ENCODE results near the gene VPS50.
"Not testable (repeated sequence)": the region's sequence is repeated elsewhere in the genome, so short reads cannot be mapped to it uniquely, and the experiment has no call there.

VPS50 gene

GRCh38 chr7:93301736-93302135 lies 69.6 kb downstream of the VPS50 start:
- no peak overlapping the region for H3K27ac ChIP-seq (ENCODE audit: low read depth, low read length)
- no peaks in the 10 kb centered on the region for H3K36me3 ChIP-seq (ENCODE audit: insufficient read depth, low read length)
- H3K9me3 ChIP-seq (ENCODE audit: insufficient read depth, low read depth, low read length), result no peaks in the 10 kb centered on the region
- no peak overlapping the region for H3K9ac ChIP-seq (ENCODE audit: low read depth, low read length)
- H3K4me1 ChIP-seq (ENCODE audit: insufficient read depth, low read length), result peaks cover 13% of the 10 kb centered on the region
- 94% methylated on average over 2 of the region's 2 CpGs for WGBS
- no peaks in the 10 kb centered on the region for H3K27me3 ChIP-seq (ENCODE audit: insufficient read depth, low read length)
- H3K4me3 ChIP-seq (ENCODE audit: low read length), result no peak overlapping the region

- H3K36me3 ChIP-seq (ENCODE audit: insufficient read depth, low read length), result no peaks in the 10 kb centered on the region
- 95% methylated on average over 5 of the region's 5 CpGs for WGBS
- peaks cover under 1% of the 10 kb centered on the region; the same call in 1 of the 2 replicates for H3K4me1 ChIP-seq (ENCODE audit: insufficient read depth, low read length)
- H3K4me3 ChIP-seq (ENCODE audit: low read length), result no peak overlapping the region
- H3K27me3 ChIP-seq (ENCODE audit: insufficient read depth, low read length), result no peaks in the 10 kb centered on the region
- no peaks in the 10 kb centered on the region for H3K9me3 ChIP-seq (ENCODE audit: insufficient read depth, low read depth, low read length)
- no peak overlapping the region for H3K9ac ChIP-seq (ENCODE audit: low read depth, low read length)
- no peak overlapping the region for H3K27ac ChIP-seq (ENCODE audit: low read depth, low read length)
These were observed 75.0 kb downstream of the VPS50 start for GRCh38 chr7:93307131-93307660.

GRCh38 chr7:93307943-93308342 lies 75.8 kb downstream of the VPS50 start:
- Histone ChIP-seq H3K9me3 (ENCODE audit: insufficient read depth, low read depth, low read length) (no peaks in the 10 kb centered on the region), H3K9ac (ENCODE audit: low read depth, low read length) (no peak overlapping the region), H3K4me1 (ENCODE audit: insufficient read depth, low read length) (no peaks in the 10 kb centered on the region), H3K27ac (ENCODE audit: low read depth, low read length) (no peak overlapping the region), H3K27me3 (ENCODE audit: insufficient read depth, low read length) (no peaks in the 10 kb centered on the region), H3K36me3 (ENCODE audit: insufficient read depth, low read length) (no peaks in the 10 kb centered on the region), H3K4me3 (ENCODE audit: low read length) (no peak overlapping the region)
- 100% methylated on average over 1 of the region's 1 CpG for WGBS

GRCh38 chr7:93310346-93310745 lies 78.2 kb downstream of the VPS50 start:
- no peak overlapping the region for H3K27ac ChIP-seq (ENCODE audit: low read depth, low read length)
- 90% methylated on average over 4 of the region's 4 CpGs for WGBS
- no peak overlapping the region for H3K9ac ChIP-seq (ENCODE audit: low read depth, low read length)
- no peak overlapping the region for H3K4me3 ChIP-seq (ENCODE audit: low read length)
- no peaks in the 10 kb centered on the region for H3K9me3 ChIP-seq (ENCODE audit: insufficient read depth, low read depth, low read length)
- H3K36me3 ChIP-seq (ENCODE audit: insufficient read depth, low read length), result no peaks in the 10 kb centered on the region; the same call in 1 of the 2 replicates
- no peaks in the 10 kb centered on the region for H3K27me3 ChIP-seq (ENCODE audit: insufficient read depth, low read length)
- peaks cover 11% of the 10 kb centered on the region for H3K4me1 ChIP-seq (ENCODE audit: insufficient read depth, low read length)

GRCh38 chr7:93314449-93314848 lies 82.3 kb downstream of the VPS50 start:
- no peak overlapping the region for H3K27ac ChIP-seq (ENCODE audit: low read depth, low read length)
- H3K4me1 ChIP-seq (ENCODE audit: insufficient read depth, low read length), result peaks cover 11% of the 10 kb centered on the region
- no peaks in the 10 kb centered on the region for H3K9me3 ChIP-seq (ENCODE audit: insufficient read depth, low read depth, low read length)
- no peak overlapping the region for H3K9ac ChIP-seq (ENCODE audit: low read depth, low read length)
- H3K36me3 ChIP-seq (ENCODE audit: insufficient read depth, low read length), result no peaks in the 10 kb centered on the region; the same call in 1 of the 2 replicates
- no peak overlapping the region for H3K4me3 ChIP-seq (ENCODE audit: low read length)
- H3K27me3 ChIP-seq (ENCODE audit: insufficient read depth, low read length), result no peaks in the 10 kb centered on the region
- WGBS, result 97% methylated on average over 3 of the region's 3 CpGs

- no peaks in the 10 kb centered on the region; the same call in 1 of the 2 replicates for H3K36me3 ChIP-seq (ENCODE audit: insufficient read depth, low read length)
- WGBS, result 94% methylated on average over 2 of the region's 2 CpGs
These were observed 83.7 kb downstream of the VPS50 start for GRCh38 chr7:93315896-93316295.

GRCh38 chr7:93316730-93317129 lies 84.6 kb downstream of the VPS50 start:
- Histone ChIP-seq H3K36me3 (ENCODE audit: insufficient read depth, low read length) (no peaks in the 10 kb centered on the region; the same call in 1 of the 2 replicates), H3K4me3 (ENCODE audit: low read length) (no peak overlapping the region), H3K9me3 (ENCODE audit: insufficient read depth, low read depth, low read length) (no peaks in the 10 kb centered on the region), H3K9ac (ENCODE audit: low read depth, low read length) (no peak overlapping the region), H3K27me3 (ENCODE audit: insufficient read depth, low read length) (no peaks in the 10 kb centered on the region), H3K4me1 (ENCODE audit: insufficient read depth, low read length) (peaks cover 11% of the 10 kb centered on the region), H3K27ac (ENCODE audit: low read depth, low read length) (no peak overlapping the region)

More at GRCh38 chr7:93315896-93316295, 83.7 kb downstream of the VPS50 start:
- Histone ChIP-seq H3K9me3 (ENCODE audit: insufficient read depth, low read depth, low read length) (no peaks in the 10 kb centered on the region), H3K27ac (ENCODE audit: low read depth, low read length) (no peak overlapping the region), H3K4me1 (ENCODE audit: insufficient read depth, low read length) (peaks cover 11% of the 10 kb centered on the region), H3K4me3 (ENCODE audit: low read length) (no peak overlapping the region), H3K27me3 (ENCODE audit: insufficient read depth, low read length) (no peaks in the 10 kb centered on the region), H3K9ac (ENCODE audit: low read depth, low read length) (no peak overlapping the region)

- no peaks in the 10 kb centered on the region for H3K27me3 ChIP-seq (ENCODE audit: insufficient read depth, low read length)
- no peaks in the 10 kb centered on the region for H3K36me3 ChIP-seq (ENCODE audit: insufficient read depth, low read length)
- H3K27ac ChIP-seq (ENCODE audit: low read depth, low read length), result no peak overlapping the region
- 90% methylated on average over 3 of the region's 4 CpGs for WGBS
- no peaks in the 10 kb centered on the region for H3K4me1 ChIP-seq (ENCODE audit: insufficient read depth, low read length)
- no peak overlapping the region for H3K9ac ChIP-seq (ENCODE audit: low read depth, low read length)
- no peaks in the 10 kb centered on the region for H3K9me3 ChIP-seq (ENCODE audit: insufficient read depth, low read depth, low read length)
- no peak overlapping the region for H3K4me3 ChIP-seq (ENCODE audit: low read length)
These were observed 88.7 kb downstream of the VPS50 start for GRCh38 chr7:93320887-93321286.

GRCh38 chr7:93326291-93326690 lies 94.1 kb downstream of the VPS50 start:
- H3K4me3 ChIP-seq (ENCODE audit: low read length); H3K4me1 ChIP-seq (ENCODE audit: insufficient read depth, low read length); H3K36me3 ChIP-seq (ENCODE audit: insufficient read depth, low read length); H3K9ac ChIP-seq (ENCODE audit: low read depth, low read length); H3K9me3 ChIP-seq (ENCODE audit: insufficient read depth, low read depth, low read length); H3K27me3 ChIP-seq (ENCODE audit: insufficient read depth, low read length); H3K27ac ChIP-seq (ENCODE audit: low read depth, low read length): not testable (repeated sequence)
- WGBS, result 100% methylated on average over 1 of the region's 2 CpGs

- no peak overlapping the region for H3K9ac ChIP-seq (ENCODE audit: low read depth, low read length)
- no peaks in the 10 kb centered on the region for H3K36me3 ChIP-seq (ENCODE audit: insufficient read depth, low read length)
- H3K4me1 ChIP-seq (ENCODE audit: insufficient read depth, low read length), result no peaks in the 10 kb centered on the region
- H3K27ac ChIP-seq (ENCODE audit: low read depth, low read length), result no peak overlapping the region
- H3K27me3 ChIP-seq (ENCODE audit: insufficient read depth, low read length), result no peaks in the 10 kb centered on the region
- H3K9me3 ChIP-seq (ENCODE audit: insufficient read depth, low read depth, low read length), result no peaks in the 10 kb centered on the region
- H3K4me3 ChIP-seq (ENCODE audit: low read length), result no peak overlapping the region
- WGBS, result 95% methylated on average over 2 of the region's 3 CpGs
These were observed 95.0 kb downstream of the VPS50 start for GRCh38 chr7:93327006-93327633.

GRCh38 chr7:93331706-93332105 lies 99.5 kb downstream of the VPS50 start:
- Histone ChIP-seq H3K4me3 (ENCODE audit: low read length) (no peak overlapping the region), H3K27ac (ENCODE audit: low read depth, low read length) (no peak overlapping the region), H3K4me1 (ENCODE audit: insufficient read depth, low read length) (no peaks in the 10 kb centered on the region), H3K27me3 (ENCODE audit: insufficient read depth, low read length) (no peaks in the 10 kb centered on the region), H3K9ac (ENCODE audit: low read depth, low read length) (no peak overlapping the region), H3K9me3 (ENCODE audit: insufficient read depth, low read depth, low read length) (no peaks in the 10 kb centered on the region), H3K36me3 (ENCODE audit: insufficient read depth, low read length) (no peaks in the 10 kb centered on the region)
- WGBS, result 95% methylated on average over 3 of the region's 3 CpGs

GRCh38 chr7:93332172-93332571 lies 100.0 kb downstream of the VPS50 start:
- Histone ChIP-seq H3K9me3 (ENCODE audit: insufficient read depth, low read depth, low read length) (no peaks in the 10 kb centered on the region), H3K9ac (ENCODE audit: low read depth, low read length) (no peak overlapping the region), H3K4me1 (ENCODE audit: insufficient read depth, low read length) (peaks cover 5% of the 10 kb centered on the region), H3K27me3 (ENCODE audit: insufficient read depth, low read length) (no peaks in the 10 kb centered on the region), H3K36me3 (ENCODE audit: insufficient read depth, low read length) (no peaks in the 10 kb centered on the region), H3K4me3 (ENCODE audit: low read length) (no peak overlapping the region), H3K27ac (ENCODE audit: low read depth, low read length) (no peak overlapping the region)
- WGBS, result 100% methylated on average over 2 of the region's 2 CpGs

All from HUES64 (cell line).